Measurements from ENCODE around the gene BLOC1S4. TPM values are rescaled to one million over a fixed set of nuclear protein-coding genes. Genes with fewer than 3 reads are reported as not detected.

The BLOC1S4 gene
- total RNA-seq, 6 donors from 2014 or later, result 11.5 to 26.8 (median 15.3) TPM

DNA sequence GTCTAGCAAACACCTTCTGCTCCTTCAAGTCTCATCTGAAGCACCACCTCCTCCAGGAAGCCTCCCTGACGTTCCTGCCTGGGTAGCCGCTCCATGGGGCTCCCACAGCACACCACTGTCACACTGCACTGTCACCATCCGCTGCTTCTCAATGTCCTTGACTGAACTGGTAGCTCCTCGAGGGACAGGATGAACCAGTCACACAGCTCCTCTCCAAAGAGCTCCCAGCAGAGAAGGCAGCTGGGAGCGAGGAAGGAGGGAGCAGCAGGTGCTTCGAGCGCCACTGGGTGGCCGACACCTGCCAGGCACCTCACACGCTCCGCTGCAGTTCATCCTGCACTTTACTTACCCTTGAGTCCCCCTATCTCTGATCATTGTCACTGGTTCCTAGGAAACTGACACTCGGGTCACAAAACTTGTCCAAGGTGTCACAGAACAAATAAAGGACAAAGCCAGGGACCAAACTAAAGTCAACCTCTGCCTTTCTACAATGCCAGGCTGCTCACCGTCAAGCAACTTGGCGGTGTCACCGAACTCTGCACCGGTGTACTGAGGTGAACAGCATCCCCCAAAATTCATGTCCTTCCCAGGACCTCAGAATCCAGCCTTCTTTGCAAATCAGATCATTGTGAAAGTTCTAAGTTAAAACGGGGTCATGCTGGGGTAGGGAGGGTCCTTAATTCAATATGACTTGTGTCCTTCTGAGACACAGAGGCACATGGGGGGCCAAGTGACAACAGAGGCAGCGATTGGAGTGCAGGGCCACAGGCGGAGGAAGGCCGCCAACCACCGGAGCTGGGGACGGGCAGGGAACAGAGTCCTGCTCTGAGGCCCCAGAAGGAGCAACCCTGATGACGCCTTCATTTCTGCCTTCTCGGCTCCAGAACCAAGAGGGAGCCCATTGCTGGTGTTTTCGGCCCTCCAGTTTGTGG lies 27.8 kb upstream of the BLOC1S4 start:
- peak overlapping the region; percentile 65 to 89 (median 74) for H3K27ac ChIP-seq
- no peaks in the 10 kb centered on the region for H3K36me3 ChIP-seq
- H3K4me3 ChIP-seq, result no peak overlapping the region
- peaks cover 7 to 47% (median 30%) of the 10 kb centered on the region in 4 donors for H3K4me1 ChIP-seq
- no peaks in the 10 kb centered on the region for H3K27me3 ChIP-seq
- ATAC-seq (ENCODE audit: low FRiP score in 2 of 2) (no peak), DNase-seq (no peak)
- 84% methylated on average over 23 to 24 of the region's 24 CpGs for WGBS, 2 donors
- H3K9me3 ChIP-seq, result no peaks in the 10 kb centered on the region
- TF ChIP-seq, protein P1, sequence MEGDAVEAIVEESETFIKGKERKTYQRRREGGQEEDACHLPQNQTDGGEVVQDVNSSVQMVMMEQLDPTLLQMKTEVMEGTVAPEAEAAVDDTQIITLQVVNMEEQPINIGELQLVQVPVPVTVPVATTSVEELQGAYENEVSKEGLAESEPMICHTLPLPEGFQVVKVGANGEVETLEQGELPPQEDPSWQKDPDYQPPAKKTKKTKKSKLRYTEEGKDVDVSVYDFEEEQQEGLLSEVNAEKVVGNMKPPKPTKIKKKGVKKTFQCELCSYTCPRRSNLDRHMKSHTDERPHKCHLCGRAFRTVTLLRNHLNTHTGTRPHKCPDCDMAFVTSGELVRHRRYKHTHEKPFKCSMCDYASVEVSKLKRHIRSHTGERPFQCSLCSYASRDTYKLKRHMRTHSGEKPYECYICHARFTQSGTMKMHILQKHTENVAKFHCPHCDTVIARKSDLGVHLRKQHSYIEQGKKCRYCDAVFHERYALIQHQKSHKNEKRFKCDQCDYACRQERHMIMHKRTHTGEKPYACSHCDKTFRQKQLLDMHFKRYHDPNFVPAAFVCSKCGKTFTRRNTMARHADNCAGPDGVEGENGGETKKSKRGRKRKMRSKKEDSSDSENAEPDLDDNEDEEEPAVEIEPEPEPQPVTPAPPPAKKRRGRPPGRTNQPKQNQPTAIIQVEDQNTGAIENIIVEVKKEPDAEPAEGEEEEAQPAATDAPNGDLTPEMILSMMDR (IDR thresholded peaks at IDR 0.05), result peak in 2 of 6 experiments; percentile 20 to 24
- TF ChIP-seq POLR2AphosphoS5 (IDR thresholded peaks at IDR 0.05), result no peak
- no peak for TF ChIP-seq POLR2A (IDR thresholded peaks at IDR 0.05)
- no peak for TF ChIP-seq EP300 (IDR thresholded peaks at IDR 0.05)

DNA sequence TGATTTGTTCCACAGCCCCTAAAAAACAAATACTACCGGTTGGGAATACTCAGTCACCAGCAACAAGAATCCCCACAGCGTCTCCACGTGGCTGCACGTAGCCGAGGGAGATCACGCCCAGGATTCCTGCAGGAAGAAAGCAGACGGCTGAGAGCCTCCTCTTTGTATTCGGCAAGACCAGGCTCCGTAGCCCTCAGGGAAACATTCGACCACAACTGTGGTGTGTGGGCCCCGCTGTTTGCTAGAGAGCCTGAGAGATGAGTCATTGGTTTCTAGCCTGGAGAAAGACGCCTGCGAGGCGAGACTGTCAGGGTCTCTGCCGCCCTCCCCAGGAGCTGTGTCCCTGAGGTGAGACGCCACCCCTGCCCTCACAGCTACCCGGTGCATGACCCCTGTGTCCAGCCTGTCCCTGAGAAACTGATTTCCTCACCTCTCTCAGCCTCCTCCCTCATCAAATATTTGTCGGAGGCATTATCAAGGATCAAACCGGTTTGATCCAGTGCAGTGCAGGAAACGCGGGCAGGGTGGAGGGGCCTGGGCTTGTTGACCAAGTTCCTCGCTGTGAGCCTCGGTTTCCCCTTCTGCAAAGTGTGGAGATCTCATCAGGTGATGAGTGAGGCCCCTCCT lies 27.0 kb upstream of the BLOC1S4 start:
- TF ChIP-seq POLR2AphosphoS5 (IDR thresholded peaks at IDR 0.05) (no peak), EP300 (IDR thresholded peaks at IDR 0.05) (no peak), POLR2A (IDR thresholded peaks at IDR 0.05) (no peak)
- TF ChIP-seq, protein P1 (IDR thresholded peaks at IDR 0.05), result no peak
- peak overlapping the region in 3 of 4 donors; percentile 5 to 25 (median 20) for H3K4me3 ChIP-seq
- no peaks in the 10 kb centered on the region for H3K27me3 ChIP-seq
- peaks cover 7 to 55% (median 37%) of the 10 kb centered on the region in 4 donors for H3K4me1 ChIP-seq
- H3K36me3 ChIP-seq, result no peaks in the 10 kb centered on the region
- H3K27ac ChIP-seq, result peak overlapping the region; percentile 65 to 89 (median 74)
- H3K9me3 ChIP-seq, result no peaks in the 10 kb centered on the region
- DNase-seq (peak in 1 of 2 donors; percentile 68), ATAC-seq (ENCODE audit: low FRiP score in 2 of 2) (peak; percentile 61 to 88)
- WGBS, 2 donors, result 29 to 40% methylated on average over 20 of the region's 23 CpGs

DNA sequence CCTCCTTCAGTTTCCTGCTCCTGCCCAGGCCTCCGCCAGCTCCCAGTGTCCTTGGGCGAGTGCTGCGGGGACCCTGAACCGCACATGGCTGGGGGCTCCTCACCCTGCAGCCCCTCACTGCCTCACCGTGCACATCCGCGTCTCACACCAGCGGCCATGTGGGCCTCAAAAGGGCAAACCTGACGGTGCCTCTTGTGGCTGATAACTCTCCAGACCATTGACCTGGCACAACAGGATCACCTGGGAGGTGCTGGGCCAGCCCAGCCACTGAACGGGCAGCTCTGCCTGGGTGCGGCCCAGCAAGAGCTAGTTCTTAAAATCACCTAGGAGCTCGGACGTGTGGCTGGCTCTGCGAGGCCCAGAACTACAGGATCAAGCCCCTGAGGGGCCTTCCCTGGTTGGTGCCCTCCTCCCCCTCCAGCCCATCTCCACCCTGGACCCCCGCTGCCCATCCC lies 26.4 kb upstream of the BLOC1S4 start:
- H3K27ac ChIP-seq, result peak overlapping the region; percentile 65 to 89 (median 74)
- DNase-seq (peak; percentile 69 to 84), ATAC-seq (ENCODE audit: low FRiP score in 2 of 2) (peak; percentile 22 to 82)
- TF ChIP-seq POLR2AphosphoS5 (IDR thresholded peaks at IDR 0.05) (no peak), EP300 (IDR thresholded peaks at IDR 0.05) (no peak), POLR2A (IDR thresholded peaks at IDR 0.05) (peak in 1 of 4 donors; percentile 46)
- TF ChIP-seq, protein P1 (IDR thresholded peaks at IDR 0.05), result no peak
- H3K9me3 ChIP-seq, result no peaks in the 10 kb centered on the region
- H3K4me3 ChIP-seq, result peak overlapping the region in 3 of 4 donors; percentile 5 to 25 (median 20)
- H3K27me3 ChIP-seq, result no peaks in the 10 kb centered on the region
- peaks cover 11 to 60% (median 43%) of the 10 kb centered on the region in 4 donors for H3K4me1 ChIP-seq
- 67 to 68% methylated on average over 2 to 11 of the region's 15 CpGs for WGBS, 2 donors
- no peaks in the 10 kb centered on the region for H3K36me3 ChIP-seq

DNA sequence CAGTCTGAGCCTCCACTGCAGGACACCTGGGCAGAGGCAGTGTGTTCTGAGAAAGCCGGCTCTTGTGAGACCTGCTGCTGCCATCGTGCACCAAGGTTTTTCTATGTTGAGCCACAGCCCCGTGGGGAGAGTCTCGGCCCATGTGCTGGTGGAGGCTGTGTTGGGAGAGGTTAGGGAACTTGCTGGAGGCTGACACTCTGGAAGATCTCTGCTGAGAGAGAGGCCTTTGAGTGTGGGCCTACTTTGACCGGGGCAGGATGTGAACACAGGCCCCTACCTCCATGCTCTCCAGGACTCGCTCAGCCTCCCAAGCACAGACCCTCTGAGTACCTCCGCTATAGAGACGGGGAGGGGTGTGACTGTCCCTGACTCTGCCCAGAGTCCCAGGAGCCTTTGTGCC lies 23.6 kb upstream of the BLOC1S4 start:
- ATAC-seq (ENCODE audit: low FRiP score in 2 of 2) (no peak), DNase-seq (no peak)
- Histone ChIP-seq H3K9me3 (no peaks in the 10 kb centered on the region), H3K36me3 (no peaks in the 10 kb centered on the region), H3K4me3 (no peak overlapping the region), H3K27ac (peak overlapping the region in 2 of 4 donors; percentile 82 to 85), H3K4me1 (peaks cover 31 to 83% (median 67%) of the 10 kb centered on the region in 4 donors), H3K27me3 (no peaks in the 10 kb centered on the region)
- TF ChIP-seq POLR2A (IDR thresholded peaks at IDR 0.05), result no peak
- TF ChIP-seq, protein P1 (IDR thresholded peaks at IDR 0.05), result no peak
- TF ChIP-seq POLR2AphosphoS5 (IDR thresholded peaks at IDR 0.05), result no peak
- TF ChIP-seq EP300 (IDR thresholded peaks at IDR 0.05), result no peak
- 92 to 100% methylated on average over 1 to 8 of the region's 8 CpGs for WGBS, 2 donors

All from upper lobe of left lung (tissue), 6 donors.